Measurements from ENCODE around the gene KREMEN1.

The KREMEN1 gene

GRCh38 chr22:29211466-29211865, 138.6 kb downstream of the KREMEN1 start:
- H3K36me3 ChIP-seq = no peaks in the 10 kb centered on the region
- no peak for DNase-seq
- no peaks in the 10 kb centered on the region for H3K9me3 ChIP-seq
- H3K27me3 ChIP-seq = peaks cover 5% of the 10 kb centered on the region
- TF ChIP-seq CTCF (IDR thresholded peaks at IDR 0.05; ENCODE audit: low read depth, low read length) = no peak
- H3K4me3 ChIP-seq (ENCODE audit: low read depth, low read length) = no peak overlapping the region
- H3K4me1 ChIP-seq = no peaks in the 10 kb centered on the region

GRCh38 chr22:29212743-29213142, 139.9 kb downstream of the KREMEN1 start:
- TF ChIP-seq CTCF (IDR thresholded peaks at IDR 0.05; ENCODE audit: low read depth, low read length) = no peak
- Histone ChIP-seq H3K4me3 (ENCODE audit: low read depth, low read length) (no peak overlapping the region), H3K9me3 (no peaks in the 10 kb centered on the region), H3K4me1 (no peaks in the 10 kb centered on the region), H3K36me3 (no peaks in the 10 kb centered on the region), H3K27me3 (no peaks in the 10 kb centered on the region; the same call in 1 of the 2 replicates)
- no peak for DNase-seq

DNA sequence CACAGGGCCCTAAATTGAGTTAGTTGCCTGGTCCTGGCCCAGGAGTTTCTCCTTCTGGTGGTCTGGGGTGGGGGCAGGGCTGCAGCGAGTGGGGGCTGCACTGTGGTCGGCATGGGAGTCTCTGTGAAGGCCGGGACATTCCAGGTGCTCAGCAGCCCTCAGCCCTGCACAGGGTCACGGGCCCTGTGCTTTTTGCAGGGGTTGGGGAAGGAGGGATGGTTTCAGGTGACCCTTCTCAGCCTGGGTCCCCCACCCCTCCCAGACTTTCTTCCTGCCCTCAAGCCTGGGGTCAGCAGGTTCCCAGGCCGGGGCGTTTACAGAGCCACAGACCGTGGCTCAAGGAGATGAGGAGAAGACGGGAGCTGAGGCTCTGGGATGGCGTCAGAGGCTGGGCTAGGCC, 140.7 kb downstream of the KREMEN1 start:
- Histone ChIP-seq H3K4me3 (ENCODE audit: low read depth, low read length) (no peak overlapping the region), H3K4me1 (no peaks in the 10 kb centered on the region), H3K9me3 (no peaks in the 10 kb centered on the region), H3K27me3 (no peaks in the 10 kb centered on the region), H3K36me3 (no peaks in the 10 kb centered on the region)
- DNase-seq = no peak
- no peak for TF ChIP-seq CTCF (IDR thresholded peaks at IDR 0.05; ENCODE audit: low read depth, low read length)

GRCh38 chr22:29214232-29214631, 141.4 kb downstream of the KREMEN1 start:
- H3K9me3 ChIP-seq = no peaks in the 10 kb centered on the region
- no peak for TF ChIP-seq CTCF (IDR thresholded peaks at IDR 0.05; ENCODE audit: low read depth, low read length)
- no peaks in the 10 kb centered on the region for H3K36me3 ChIP-seq
- no peak overlapping the region for H3K4me3 ChIP-seq (ENCODE audit: low read depth, low read length)
- no peaks in the 10 kb centered on the region for H3K4me1 ChIP-seq
- no peak for DNase-seq
- H3K27me3 ChIP-seq = no peaks in the 10 kb centered on the region

GRCh38 chr22:29215012-29215860, 142.4 kb downstream of the KREMEN1 start:
- DNase-seq = no peak
- no peaks in the 10 kb centered on the region for H3K36me3 ChIP-seq
- no peaks in the 10 kb centered on the region for H3K4me1 ChIP-seq
- no peaks in the 10 kb centered on the region for H3K9me3 ChIP-seq
- no peak for TF ChIP-seq CTCF (IDR thresholded peaks at IDR 0.05; ENCODE audit: low read depth, low read length)
- no peaks in the 10 kb centered on the region for H3K27me3 ChIP-seq
- no peak overlapping the region for H3K4me3 ChIP-seq (ENCODE audit: low read depth, low read length)

All from BE2C (cell line).